Hematopoietic multipotent progenitor cell treated with erythropoietin and hydrocortisone succinate and interleukin-3 and kit ligand, for 15 days (in vitro differentiated cells): ENCODE results near the gene IGFBP5.

Experiments
- DNase-seq: peaks from one replicate; pipeline ENCODE4 v3.0.0-alpha.2; 2015; ENCODE audit warnings: low spot score

Gene IGFBP5

GRCh38 chr2:216643986-216644659, 51.2 kb downstream of the IGFBP5 start:
- DNase-seq: no peak

- no peak for DNase-seq
These were observed 57.9 kb downstream of the IGFBP5 start for GRCh38 chr2:216637472-216637871.

- DNase-seq: no peak
These were observed 58.5 kb downstream of the IGFBP5 start for GRCh38 chr2:216636551-216637450.

- DNase-seq: no peak
These were observed 59.4 kb downstream of the IGFBP5 start for GRCh38 chr2:216635701-216636550.

- no peak for DNase-seq
These were observed 60.2 kb downstream of the IGFBP5 start for GRCh38 chr2:216635171-216635570.

GRCh38 chr2:216634370-216635148, 60.8 kb downstream of the IGFBP5 start:
- no peak for DNase-seq

GRCh38 chr2:216633616-216634369, 61.6 kb downstream of the IGFBP5 start:
- DNase-seq: no peak

GRCh38 chr2:216632952-216633615, 62.3 kb downstream of the IGFBP5 start, which contains the start of gene IGFBP2:
Gene IGFBP2, plus strand, starts transcription at chr2:216633420. Its CDS starts 104 bp downstream, at chr2:216633524.
- no peak for DNase-seq

GRCh38 chr2:216632346-216632951, 62.9 kb downstream of the IGFBP5 start:
- no peak for DNase-seq

GRCh38 chr2:216629784-216630183, 65.6 kb downstream of the IGFBP5 start:
- DNase-seq: no peak

GRCh38 chr2:216626875-216627245, 68.5 kb downstream of the IGFBP5 start:
- no peak for DNase-seq

- DNase-seq: no peak
These were observed 69.0 kb downstream of the IGFBP5 start for GRCh38 chr2:216626168-216626874.

- no peak for DNase-seq
These were observed 71.1 kb downstream of the IGFBP5 start for GRCh38 chr2:216624251-216624650.

GRCh38 chr2:216622526-216622925, 72.8 kb downstream of the IGFBP5 start:
- DNase-seq: no peak
